ENCODE results near the gene HSPA5.
A peak's percentile ranks its signal among the peaks of the same experiment; 100 is the strongest.

HSPA5 gene

GRCh38 chr9:125189361-125190289 lies 51.5 kb downstream of the HSPA5 start, which contains the start of gene PPP6C:
PPP6C (minus strand) TSS chr9:125189803; CDS start chr9:125189718, 85 bp downstream.
- peak; percentile 92 for DNase-seq

GRCh38 chr9:125189011-125189360 lies 52.2 kb downstream of the HSPA5 start:
- DNase-seq = no peak

Measured in NK-92 treated with Interleukin-12 subunit alpha and Interleukin-12 subunit beta, amount 100 ng/mL, for 24 hours (cell line).